ENCODE data around the gene AFF3.

DNA sequence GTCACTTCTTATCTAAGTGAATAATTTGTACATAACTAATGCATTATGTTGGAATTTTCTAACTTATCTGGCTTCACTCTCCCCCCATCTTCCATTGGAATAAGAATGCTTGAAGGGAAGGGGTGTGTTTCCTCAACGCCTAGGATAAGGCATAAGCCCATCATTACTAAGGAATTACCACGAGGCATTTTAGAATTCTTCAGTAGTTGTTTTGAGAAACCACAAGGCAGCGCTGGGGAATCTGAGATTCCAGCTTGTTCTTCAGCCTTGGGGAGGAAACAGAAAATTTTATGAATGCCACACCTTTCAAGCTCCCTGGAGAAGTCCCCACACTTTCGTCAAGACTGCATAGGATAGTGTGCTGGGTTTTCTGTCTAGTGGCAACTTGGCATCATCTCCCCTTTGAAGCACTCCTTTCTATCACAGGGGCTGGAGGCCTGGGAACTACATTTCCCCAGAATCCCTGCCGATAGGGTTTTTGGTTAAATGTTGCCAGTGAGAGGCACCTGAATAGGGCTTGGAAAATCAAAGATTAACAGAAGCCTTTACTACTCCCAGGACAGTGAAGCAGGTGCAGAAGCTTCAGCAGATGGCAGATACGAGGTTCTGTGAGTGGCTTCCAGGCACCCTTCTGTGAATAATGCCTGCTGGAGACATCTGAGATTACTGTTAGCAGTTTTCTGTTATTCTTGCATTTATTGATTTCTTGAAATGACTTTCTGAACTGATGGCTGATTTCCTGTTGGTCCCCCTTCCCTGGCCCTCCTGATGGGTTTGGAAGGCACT lies 459.9 kb downstream of the AFF3 start:
- TF ChIP-seq, protein P1, sequence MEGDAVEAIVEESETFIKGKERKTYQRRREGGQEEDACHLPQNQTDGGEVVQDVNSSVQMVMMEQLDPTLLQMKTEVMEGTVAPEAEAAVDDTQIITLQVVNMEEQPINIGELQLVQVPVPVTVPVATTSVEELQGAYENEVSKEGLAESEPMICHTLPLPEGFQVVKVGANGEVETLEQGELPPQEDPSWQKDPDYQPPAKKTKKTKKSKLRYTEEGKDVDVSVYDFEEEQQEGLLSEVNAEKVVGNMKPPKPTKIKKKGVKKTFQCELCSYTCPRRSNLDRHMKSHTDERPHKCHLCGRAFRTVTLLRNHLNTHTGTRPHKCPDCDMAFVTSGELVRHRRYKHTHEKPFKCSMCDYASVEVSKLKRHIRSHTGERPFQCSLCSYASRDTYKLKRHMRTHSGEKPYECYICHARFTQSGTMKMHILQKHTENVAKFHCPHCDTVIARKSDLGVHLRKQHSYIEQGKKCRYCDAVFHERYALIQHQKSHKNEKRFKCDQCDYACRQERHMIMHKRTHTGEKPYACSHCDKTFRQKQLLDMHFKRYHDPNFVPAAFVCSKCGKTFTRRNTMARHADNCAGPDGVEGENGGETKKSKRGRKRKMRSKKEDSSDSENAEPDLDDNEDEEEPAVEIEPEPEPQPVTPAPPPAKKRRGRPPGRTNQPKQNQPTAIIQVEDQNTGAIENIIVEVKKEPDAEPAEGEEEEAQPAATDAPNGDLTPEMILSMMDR (IDR thresholded peaks at IDR 0.05; ENCODE audit: extremely low read depth in 1 of 2, insufficient read depth in 1 of 2, low read depth in 1 of 2, low read length in 2 of 2) = no peak
- TF ChIP-seq MYC (IDR thresholded peaks at IDR 0.05; ENCODE audit: low read depth, low read length) = no peak
- no peak for TF ChIP-seq POLR2A (IDR thresholded peaks at IDR 0.05; ENCODE audit: low read depth, low read length)
- no peak for TF ChIP-seq POLR2AphosphoS5 (IDR thresholded peaks at IDR 0.05; ENCODE audit: insufficient read depth, low read depth, low read length)
- no peak for TF ChIP-seq EZH2 (IDR thresholded peaks at IDR 0.05; ENCODE audit: borderline replicate concordance, low read depth, low read length, severe bottlenecking)
- TF ChIP-seq, protein P2, sequence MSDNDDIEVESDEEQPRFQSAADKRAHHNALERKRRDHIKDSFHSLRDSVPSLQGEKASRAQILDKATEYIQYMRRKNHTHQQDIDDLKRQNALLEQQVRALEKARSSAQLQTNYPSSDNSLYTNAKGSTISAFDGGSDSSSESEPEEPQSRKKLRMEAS (IDR thresholded peaks at IDR 0.05; ENCODE audit: insufficient read depth, insufficient read length) = no peak
